ENCODE measurements around the gene PTPN20. TPM values are rescaled to one million over a fixed set of nuclear protein-coding genes. Genes with fewer than 3 reads are reported as not detected.

PTPN20 gene
- total RNA-seq, 3 donors from 2014 or later (not counting 1 experiment from before 2014, with no cell fraction given): 0.78 to 1.6 TPM; not detected in 1

DNA sequence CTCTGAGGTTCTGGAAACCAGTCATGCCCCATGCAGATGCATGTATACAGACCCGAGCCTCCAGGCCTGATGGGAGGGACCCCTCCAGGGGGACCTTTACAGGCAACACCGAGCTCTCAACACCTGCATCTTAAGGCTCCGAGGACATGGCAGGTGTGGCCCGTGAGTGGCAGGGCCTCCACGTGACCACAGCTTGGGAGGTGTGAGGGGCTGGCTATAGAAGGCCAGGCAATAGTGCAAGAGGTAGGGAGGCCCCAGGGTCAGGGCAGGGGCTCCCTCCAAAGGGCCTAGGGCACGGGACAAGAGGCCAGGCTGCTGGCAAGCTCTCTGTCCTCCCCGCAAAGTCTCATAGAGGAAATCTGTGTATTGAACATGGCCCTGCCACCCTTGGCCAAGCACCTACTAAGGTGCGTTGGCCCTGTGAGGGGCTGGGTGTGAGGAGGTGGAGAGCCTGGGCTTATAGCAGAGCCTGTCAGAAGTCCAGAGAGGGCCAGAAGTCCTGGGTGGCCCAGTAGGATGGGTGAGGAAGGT lies 134.2 kb downstream of the PTPN20 start:
- no peaks in the 10 kb centered on the region for H3K36me3 ChIP-seq (ENCODE audit: control insufficient read depth, insufficient read depth, low read length)
- intact Hi-C loops (cut with micrococcal nuclease): no loop called here
- DNase-seq (no peak), ATAC-seq (no peak)
- H3K9me3 Mint-ChIP-seq: no peaks in the 10 kb centered on the region
- no peak overlapping the region for H3K4me3 Mint-ChIP-seq
- no peak overlapping the region for H3K4me3 ChIP-seq (ENCODE audit: low read length)
- no peaks in the 10 kb centered on the region for H3K27me3 ChIP-seq (ENCODE audit: control insufficient read depth, insufficient read depth, low read length)
- TF ChIP-seq CTCF (IDR thresholded peaks at IDR 0.05): no peak
- no peaks in the 10 kb centered on the region for H3K36me3 Mint-ChIP-seq
- H3K4me1 ChIP-seq (ENCODE audit: control insufficient read depth, insufficient read depth, low read length): peaks cover 7% of the 10 kb centered on the region
- no peaks in the 10 kb centered on the region for H3K9me3 ChIP-seq (ENCODE audit: control insufficient read depth, insufficient read depth, low read length)
- no peak overlapping the region for H3K27ac Mint-ChIP-seq
- peaks cover 10 to 14% of the 10 kb centered on the region in 2 donors for H3K4me1 Mint-ChIP-seq
- H3K27me3 Mint-ChIP-seq (ENCODE audit: low read depth in 2 of 2): no peaks in the 10 kb centered on the region
- 86% methylated on average over 8 of the region's 8 CpGs for WGBS (ENCODE audit: insufficient coverage)
- no peak overlapping the region for H3K27ac ChIP-seq (ENCODE audit: low read length)

GRCh38 chr10:47046321-47047126 lies 135.3 kb downstream of the PTPN20 start:
- Mint-ChIP-seq H3K27me3 (ENCODE audit: low read depth in 2 of 2) (no peaks in the 10 kb centered on the region), H3K9me3 (no peaks in the 10 kb centered on the region), H3K36me3 (no peaks in the 10 kb centered on the region), H3K4me1 (peaks cover 10 to 14% of the 10 kb centered on the region in 2 donors), H3K27ac (no peak overlapping the region), H3K4me3 (no peak overlapping the region)
- Histone ChIP-seq H3K4me1 (ENCODE audit: control insufficient read depth, insufficient read depth, low read length) (peaks cover 7% of the 10 kb centered on the region), H3K27me3 (ENCODE audit: control insufficient read depth, insufficient read depth, low read length) (no peaks in the 10 kb centered on the region), H3K9me3 (ENCODE audit: control insufficient read depth, insufficient read depth, low read length) (no peaks in the 10 kb centered on the region), H3K36me3 (ENCODE audit: control insufficient read depth, insufficient read depth, low read length) (no peaks in the 10 kb centered on the region), H3K27ac (ENCODE audit: low read length) (no peak overlapping the region), H3K4me3 (ENCODE audit: low read length) (no peak overlapping the region)
- intact Hi-C loops (cut with micrococcal nuclease): loop anchor here (1.0 kb wide), 1 partner anchor 266 kb away; no protein-coding TSS in a partner anchor
- WGBS (ENCODE audit: insufficient coverage): 80% methylated on average over 18 of the region's 20 CpGs
- no peak for ATAC-seq
- TF ChIP-seq CTCF (IDR thresholded peaks at IDR 0.05): no peak
- no peak for DNase-seq

DNA sequence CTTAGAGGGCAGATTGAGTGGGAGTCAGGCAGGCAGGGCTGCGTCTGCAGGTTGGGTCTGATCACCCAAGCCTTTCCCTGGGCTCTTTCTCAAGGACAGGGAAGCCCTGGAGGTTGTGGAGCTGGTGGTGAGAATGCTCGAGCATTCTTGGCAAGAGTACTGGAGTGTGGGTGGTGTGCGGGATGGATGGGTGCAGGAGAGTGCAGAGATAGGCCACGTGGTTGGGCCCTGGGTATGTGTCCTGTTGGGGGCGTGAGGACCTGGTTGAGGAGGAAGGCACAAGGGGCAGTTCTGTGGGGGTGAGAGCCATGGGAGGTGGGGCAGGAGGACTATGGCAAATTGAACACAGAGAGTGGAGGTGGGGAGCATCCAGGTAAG lies 135.9 kb downstream of the PTPN20 start:
- Histone ChIP-seq H3K9me3 (ENCODE audit: control insufficient read depth, insufficient read depth, low read length) (no peaks in the 10 kb centered on the region), H3K36me3 (ENCODE audit: control insufficient read depth, insufficient read depth, low read length) (no peaks in the 10 kb centered on the region), H3K27me3 (ENCODE audit: control insufficient read depth, insufficient read depth, low read length) (no peaks in the 10 kb centered on the region), H3K4me3 (ENCODE audit: low read length) (no peak overlapping the region), H3K27ac (ENCODE audit: low read length) (no peak overlapping the region), H3K4me1 (ENCODE audit: control insufficient read depth, insufficient read depth, low read length) (peaks cover 7% of the 10 kb centered on the region)
- Mint-ChIP-seq H3K36me3 (no peaks in the 10 kb centered on the region), H3K4me3 (no peak overlapping the region), H3K27me3 (ENCODE audit: low read depth in 2 of 2) (no peaks in the 10 kb centered on the region), H3K27ac (no peak overlapping the region), H3K9me3 (no peaks in the 10 kb centered on the region), H3K4me1 (peaks cover 10 to 14% of the 10 kb centered on the region in 2 donors)
- ATAC-seq: no peak
- intact Hi-C loops (cut with micrococcal nuclease): loop anchor here (1.0 kb wide), 1 partner anchor 265 kb away; no protein-coding TSS in a partner anchor
- no peak for TF ChIP-seq CTCF (IDR thresholded peaks at IDR 0.05)
- no peak for DNase-seq
- 88% methylated on average over 5 of the region's 5 CpGs for WGBS (ENCODE audit: insufficient coverage)
